Measurements from ENCODE around the gene WIZ. TPM values are rescaled to one million over a fixed set of nuclear protein-coding genes. Genes with fewer than 3 reads are reported as not detected.

Gene WIZ
- total and polyA plus RNA-seq, 2 of the 8 experiments (the other 6 are each of a cell fraction or from before 2014, with no cell fraction given): 12.5 to 33.2 TPM

DNA sequence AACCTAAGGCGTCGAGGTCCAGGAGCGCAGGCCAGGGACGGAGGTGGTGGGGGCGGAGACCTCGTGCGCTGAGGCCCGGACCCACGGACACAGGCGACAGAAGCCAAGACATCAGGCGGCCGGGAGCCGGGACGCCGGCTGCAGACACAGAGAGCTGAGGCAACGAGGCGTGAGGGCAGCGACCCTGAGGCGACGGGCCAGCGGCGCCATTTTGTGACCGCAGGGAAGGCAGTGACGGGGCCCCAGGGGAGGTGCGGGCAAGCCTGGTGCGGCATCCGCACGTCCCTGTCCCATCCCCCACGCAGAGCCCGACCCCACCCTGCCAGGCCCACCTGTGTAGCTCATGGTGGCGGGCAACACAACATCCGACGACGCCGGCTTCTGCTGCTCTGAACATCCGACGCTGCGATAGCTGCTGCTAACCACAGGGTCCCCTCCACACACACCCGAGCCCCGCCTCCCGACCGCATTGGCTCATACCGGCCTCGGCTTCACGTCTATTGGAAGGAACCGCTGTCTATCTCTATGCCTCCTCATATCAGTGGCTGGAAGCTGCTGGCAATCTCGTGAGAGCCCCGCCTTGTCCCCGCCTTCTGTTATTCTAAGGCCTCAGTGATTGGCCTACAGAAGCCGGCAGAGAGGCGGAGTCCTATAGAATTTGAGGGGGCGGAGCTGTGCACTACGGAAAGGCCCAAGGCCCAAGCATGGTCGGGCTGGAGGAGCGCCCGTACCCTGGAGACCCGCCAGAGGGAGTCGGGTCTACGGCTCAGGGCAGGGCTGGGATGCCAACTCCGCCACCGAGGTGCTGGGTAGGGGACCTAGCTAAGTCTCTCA, 31.0 kb downstream of the WIZ start, which contains the start of gene AKAP8L (continued):
- TF ChIP-seq ATF3 (IDR thresholded peaks at IDR 0.05; ENCODE audit: insufficient read depth, low read depth, low read length): no peak
- TF ChIP-seq FOSL1 (IDR thresholded peaks at IDR 0.05; ENCODE audit: insufficient read depth, low read depth, low read length): no peak
- TF ChIP-seq CTBP2 (IDR thresholded peaks at IDR 0.05; ENCODE audit: borderline replicate concordance, insufficient read depth, insufficient read length, low read length): no peak
- TF ChIP-seq BACH1 (IDR thresholded peaks at IDR 0.05; ENCODE audit: low read length): no peak
- TF ChIP-seq TEAD4 (IDR thresholded peaks at IDR 0.05; ENCODE audit: low read depth, low read length): no peak
- TF ChIP-seq EP300 (IDR thresholded peaks at IDR 0.05; ENCODE audit: borderline replicate concordance in 1 of 2, low read depth in 2 of 2, low read length in 2 of 2): peak in 1 of 2 experiments; percentile 11; a peak in 1 of 3 replicates
- TF ChIP-seq CBX5 (IDR thresholded peaks at IDR 0.05; ENCODE audit: low read depth, low read length): no peak
- 0 out of 2 replicates have a peak, but pooled peaks have one; percentile 46 for TF ChIP-seq ATF2 (IDR thresholded peaks at IDR 0.05; ENCODE audit: low read length)
- TF ChIP-seq, protein P1, sequence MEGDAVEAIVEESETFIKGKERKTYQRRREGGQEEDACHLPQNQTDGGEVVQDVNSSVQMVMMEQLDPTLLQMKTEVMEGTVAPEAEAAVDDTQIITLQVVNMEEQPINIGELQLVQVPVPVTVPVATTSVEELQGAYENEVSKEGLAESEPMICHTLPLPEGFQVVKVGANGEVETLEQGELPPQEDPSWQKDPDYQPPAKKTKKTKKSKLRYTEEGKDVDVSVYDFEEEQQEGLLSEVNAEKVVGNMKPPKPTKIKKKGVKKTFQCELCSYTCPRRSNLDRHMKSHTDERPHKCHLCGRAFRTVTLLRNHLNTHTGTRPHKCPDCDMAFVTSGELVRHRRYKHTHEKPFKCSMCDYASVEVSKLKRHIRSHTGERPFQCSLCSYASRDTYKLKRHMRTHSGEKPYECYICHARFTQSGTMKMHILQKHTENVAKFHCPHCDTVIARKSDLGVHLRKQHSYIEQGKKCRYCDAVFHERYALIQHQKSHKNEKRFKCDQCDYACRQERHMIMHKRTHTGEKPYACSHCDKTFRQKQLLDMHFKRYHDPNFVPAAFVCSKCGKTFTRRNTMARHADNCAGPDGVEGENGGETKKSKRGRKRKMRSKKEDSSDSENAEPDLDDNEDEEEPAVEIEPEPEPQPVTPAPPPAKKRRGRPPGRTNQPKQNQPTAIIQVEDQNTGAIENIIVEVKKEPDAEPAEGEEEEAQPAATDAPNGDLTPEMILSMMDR (IDR thresholded peaks at IDR 0.05; ENCODE audit: control extremely low read depth in 1 of 3, insufficient read depth in 1 of 3, low read depth in 1 of 3, low read length in 3 of 3): peak; percentile 82 to 90 (median 89)
- peak; percentile 73 for TF ChIP-seq ASH2L (IDR thresholded peaks at IDR 0.05; ENCODE audit: low read length)
- TF ChIP-seq TBP (IDR thresholded peaks at IDR 0.05; ENCODE audit: low read depth, low read length): peak; percentile 93
- 0 out of 2 replicates have a peak, but pooled peaks have one; percentile 13 for TF ChIP-seq USF2 (IDR thresholded peaks at IDR 0.05; ENCODE audit: low read length)
- TF ChIP-seq CBX8 (IDR thresholded peaks at IDR 0.05; ENCODE audit: borderline replicate concordance, low read depth, low read length): no peak
- TF ChIP-seq SAP30 (IDR thresholded peaks at IDR 0.05; ENCODE audit: insufficient read depth, insufficient replicate concordance, low read length): no peak
- no peak for TF ChIP-seq NRF1 (IDR thresholded peaks at IDR 0.05; ENCODE audit: low read depth, low read length)
- peak; percentile 93 to 98 for TF ChIP-seq POLR2A (IDR thresholded peaks at IDR 0.05; ENCODE audit: control extremely low read depth in 1 of 2, low read depth in 2 of 2, low read length in 2 of 2)
- no peak for TF ChIP-seq RFX5 (IDR thresholded peaks at IDR 0.05; ENCODE audit: borderline replicate concordance, low read depth, low read length)

All from H1 (cell line).